SK-N-MC (cell line): Measurements from ENCODE around the gene DCUN1D2.

ENCODE experiments used
- DNase-seq: peaks from one replicate; pipeline ENCODE4 v3.0.0-alpha.2; 2011; ENCODE audit warnings: low read depth, low spot score
- H3K27ac ChIP-seq: fragments of 200-600 bp; sonication (generic); 2 replicates; pipeline ENCODE4 v1.5.1; 2016; ENCODE audit warnings: mixed run types
- H3K36me3 ChIP-seq: fragments of 200-600 bp; sonication (generic); 2 replicates; pipeline ENCODE4 v1.6.1; 2017; ENCODE audit warnings: antibody characterized with exemption, low read length, mixed read lengths; ENCODE audit not compliant: insufficient read depth
- H3K4me3 ChIP-seq: fragments of 200-600 bp; sonication (generic); 2 replicates; pipeline ENCODE4 v1.5.1; 2016
- H3K9ac ChIP-seq: fragments of 200-600 bp; sonication (generic); 2 replicates; pipeline ENCODE4 v1.8.0; 2017; ENCODE audit warnings: mixed run types, mixed read lengths; ENCODE audit not compliant: insufficient read length
- H3K9me3 ChIP-seq: fragments of 200-600 bp; sonication (generic); 2 replicates; pipeline ENCODE4 v1.6.1; 2017; ENCODE audit warnings: low read depth, mild to moderate bottlenecking, antibody characterized with exemption, low read length, moderate library complexity, mixed read lengths
- EZH2 ChIP-seq: fragments of 200-600 bp; sonication (generic); IDR thresholded peaks from one replicate; pipeline ENCODE4 v1.6.1; 2017; ENCODE audit warnings: antibody characterized with exemption
- FOXP2 ChIP-seq: optimal IDR thresholded peaks from 2 replicates; pipeline ENCODE3; 2011; ENCODE audit warnings: mild to moderate bottlenecking, moderate library complexity; ENCODE audit not compliant: insufficient read depth; ENCODE audit errors: extremely low read length, control extremely low read depth
- POLR2AphosphoS5 ChIP-seq: IDR thresholded peaks from 2 replicates; pipeline ENCODE4 v1.6.1; 2012; ENCODE audit warnings: mild to moderate bottlenecking, low read depth, low read length, borderline replicate concordance

The DCUN1D2 gene

DNA sequence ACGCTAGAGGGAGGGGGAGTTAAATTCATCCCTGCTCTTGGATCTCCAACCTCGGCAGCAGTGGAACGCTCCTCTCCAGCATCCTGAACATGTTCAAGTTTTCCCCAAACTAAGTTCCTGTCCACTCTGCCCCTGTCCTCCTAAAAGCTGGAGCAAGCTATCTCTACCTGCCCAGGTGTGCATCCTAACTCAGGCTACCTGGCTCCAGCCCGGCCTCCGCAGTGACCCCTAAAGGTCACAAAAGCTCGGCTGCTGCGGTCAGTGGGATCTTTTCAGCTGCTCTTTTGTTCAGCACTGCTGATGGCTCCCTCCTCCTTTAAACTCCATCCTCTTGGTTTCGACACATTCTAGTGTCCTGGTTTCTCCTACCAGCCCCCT lies 1.4 kb downstream of the DCUN1D2 start:
- DNase-seq, result no peak

DNA sequence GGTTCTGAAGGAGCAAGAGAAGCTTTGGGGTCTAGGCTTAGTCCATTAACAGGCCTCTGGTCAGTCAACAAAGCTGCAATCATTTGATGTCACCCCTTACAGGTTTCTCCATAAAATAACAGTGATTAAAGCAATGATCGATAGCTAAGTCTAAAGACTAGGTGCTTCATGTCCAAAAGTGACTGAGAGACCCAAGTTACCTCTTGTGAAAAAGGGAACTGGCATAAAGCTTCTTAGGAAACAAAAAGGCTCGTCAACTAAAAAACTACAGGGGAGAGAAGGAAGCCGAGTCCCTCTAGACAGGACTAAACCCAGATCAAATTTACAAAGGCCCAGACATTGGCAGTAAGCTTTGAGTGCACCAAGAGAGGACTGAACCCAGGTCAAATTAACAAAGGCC lies 2.2 kb downstream of the DCUN1D2 start:
- H3K4me3 ChIP-seq, result no peak overlapping the region
- no peak overlapping the region for H3K27ac ChIP-seq
- H3K9me3 ChIP-seq, result no peaks in the 10 kb centered on the region
- TF ChIP-seq POLR2AphosphoS5 (no peak), FOXP2 (no peak), EZH2 (no peak)
- DNase-seq, result no peak
- H3K36me3 ChIP-seq, result peaks cover 4% of the 10 kb centered on the region
- H3K9ac ChIP-seq, result peak overlapping the region; percentile 34

More for the DNA sequence above, 1.4 kb downstream of the DCUN1D2 start:
- Histone ChIP-seq H3K36me3 (no peaks in the 10 kb centered on the region; the same call in 1 of the 2 replicates), H3K27ac (no peak overlapping the region), H3K9me3 (no peaks in the 10 kb centered on the region), H3K4me3 (peak overlapping the region; percentile 87), H3K9ac (peak overlapping the region; percentile 80)
- TF ChIP-seq FOXP2, result no peak
- TF ChIP-seq EZH2, result no peak
- no peak for TF ChIP-seq POLR2AphosphoS5

DNA sequence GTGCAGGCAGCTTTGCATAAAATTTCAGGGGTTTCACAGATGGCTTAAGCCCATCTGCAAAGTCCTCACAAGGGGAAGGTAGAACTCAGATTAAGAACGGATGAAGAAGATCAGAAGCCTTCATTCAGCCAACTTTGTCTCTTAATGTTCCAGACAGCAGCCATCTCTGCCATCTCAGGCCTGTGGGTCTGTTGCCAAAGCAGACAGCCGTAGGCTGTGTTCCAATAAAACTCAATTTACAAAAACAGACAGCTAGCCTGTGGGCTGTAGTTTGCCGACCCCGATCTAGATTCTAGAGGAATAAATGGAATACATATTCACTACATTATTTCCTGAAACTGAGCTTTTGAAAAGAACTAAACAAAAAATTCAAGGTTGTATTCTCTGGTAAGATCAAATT lies 3.8 kb downstream of the DCUN1D2 start:
- no peak for DNase-seq
- H3K4me3 ChIP-seq, result no peak overlapping the region
- H3K36me3 ChIP-seq, result peaks cover 4% of the 10 kb centered on the region
- no peak overlapping the region for H3K27ac ChIP-seq
- H3K9ac ChIP-seq, result no peak overlapping the region
- no peaks in the 10 kb centered on the region for H3K9me3 ChIP-seq
- no peak for TF ChIP-seq FOXP2
- no peak for TF ChIP-seq POLR2AphosphoS5
- no peak for TF ChIP-seq EZH2

DNA sequence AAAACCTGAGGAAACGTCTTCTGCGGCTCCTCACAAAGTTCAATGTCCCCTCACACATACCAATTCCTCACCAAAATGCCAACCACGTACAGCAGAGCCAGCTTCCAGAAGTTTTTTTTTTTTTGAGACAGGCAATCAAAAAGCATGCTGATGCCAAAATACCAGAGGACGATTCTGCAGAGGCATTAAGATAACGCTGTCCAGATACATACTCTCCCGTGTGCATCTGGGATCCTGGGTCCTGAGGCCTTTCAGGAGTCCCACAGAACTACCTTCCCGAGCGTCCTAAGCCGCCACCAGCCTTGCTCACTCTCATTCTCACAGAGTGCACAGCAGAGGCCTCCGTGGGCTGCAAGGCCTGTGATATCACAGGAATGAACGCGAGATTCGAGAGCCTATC lies 5.0 kb downstream of the DCUN1D2 start:
- Histone ChIP-seq H3K4me3 (no peak overlapping the region), H3K36me3 (peaks cover 5% of the 10 kb centered on the region), H3K9me3 (no peaks in the 10 kb centered on the region), H3K9ac (no peak overlapping the region), H3K27ac (no peak overlapping the region)
- TF ChIP-seq POLR2AphosphoS5 (no peak), FOXP2 (no peak)
- no peak for DNase-seq

DNA sequence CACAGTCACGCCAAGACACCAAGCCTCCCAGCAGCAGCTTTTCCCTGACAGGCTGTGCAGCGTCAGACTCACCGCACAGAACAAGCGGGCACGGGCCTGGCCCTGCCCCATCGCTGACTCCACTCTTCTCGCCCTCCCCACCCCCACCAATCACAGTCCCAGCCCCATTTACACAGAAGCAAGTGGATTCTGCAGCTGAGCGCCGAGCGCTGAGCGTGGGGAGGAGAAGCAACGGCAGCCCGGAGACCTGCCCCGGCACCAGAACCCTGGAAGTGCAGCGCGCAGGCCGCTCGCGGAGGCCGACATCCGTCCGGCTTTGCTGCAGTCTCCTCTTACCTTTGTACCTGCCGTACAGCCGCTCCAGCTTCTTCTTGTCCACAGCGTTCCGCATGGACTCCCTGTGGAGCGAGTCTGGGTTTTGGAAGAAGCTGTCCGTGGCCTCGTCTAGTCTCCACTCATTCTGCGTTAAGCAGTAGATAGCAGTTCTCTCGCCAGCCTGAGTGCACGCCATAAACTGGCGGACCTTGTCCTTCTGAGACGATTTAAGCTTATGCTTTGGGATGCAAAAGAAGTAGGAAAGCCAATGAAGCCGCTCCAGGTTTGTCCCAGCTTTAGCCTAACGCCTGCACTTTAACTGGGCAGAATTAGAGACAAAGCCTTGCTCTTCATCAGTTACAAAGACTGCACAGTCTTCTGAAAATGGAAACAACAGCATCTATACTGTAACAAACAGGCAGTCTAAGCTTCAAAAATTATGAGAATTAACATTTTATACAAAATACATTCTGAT lies 6.8 kb downstream of the DCUN1D2 start:
- Histone ChIP-seq H3K27ac (no peak overlapping the region), H3K4me3 (no peak overlapping the region), H3K36me3 (peaks cover 23% of the 10 kb centered on the region), H3K9ac (no peak overlapping the region), H3K9me3 (no peaks in the 10 kb centered on the region)
- no peak for DNase-seq
- TF ChIP-seq POLR2AphosphoS5 (no peak), FOXP2 (no peak), EZH2 (no peak)

DNA sequence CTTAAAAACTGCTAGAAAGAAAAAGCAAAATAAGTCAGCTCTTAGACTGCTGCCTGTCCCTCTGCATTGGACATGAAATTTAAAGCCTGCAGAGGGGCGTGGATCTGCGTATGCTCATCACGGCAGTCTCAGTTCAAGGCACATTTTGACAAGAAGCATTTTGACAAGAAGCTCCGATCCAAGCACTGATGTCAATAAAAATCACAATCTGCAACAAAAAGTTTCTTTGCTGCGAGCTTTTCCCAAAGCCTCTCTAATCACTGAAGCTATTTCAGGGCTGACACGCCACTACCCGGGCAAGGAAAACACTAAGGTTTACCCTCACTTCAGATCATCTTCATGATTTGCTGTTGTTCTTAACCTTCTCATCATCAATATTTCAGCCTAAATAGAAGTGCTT lies 7.4 kb downstream of the DCUN1D2 start:
- no peaks in the 10 kb centered on the region for H3K9me3 ChIP-seq
- peaks cover 28% of the 10 kb centered on the region for H3K36me3 ChIP-seq
- no peak overlapping the region for H3K9ac ChIP-seq
- H3K27ac ChIP-seq, result no peak overlapping the region
- no peak for DNase-seq
- TF ChIP-seq FOXP2 (no peak), EZH2 (no peak), POLR2AphosphoS5 (no peak)
- no peak overlapping the region for H3K4me3 ChIP-seq

DNA sequence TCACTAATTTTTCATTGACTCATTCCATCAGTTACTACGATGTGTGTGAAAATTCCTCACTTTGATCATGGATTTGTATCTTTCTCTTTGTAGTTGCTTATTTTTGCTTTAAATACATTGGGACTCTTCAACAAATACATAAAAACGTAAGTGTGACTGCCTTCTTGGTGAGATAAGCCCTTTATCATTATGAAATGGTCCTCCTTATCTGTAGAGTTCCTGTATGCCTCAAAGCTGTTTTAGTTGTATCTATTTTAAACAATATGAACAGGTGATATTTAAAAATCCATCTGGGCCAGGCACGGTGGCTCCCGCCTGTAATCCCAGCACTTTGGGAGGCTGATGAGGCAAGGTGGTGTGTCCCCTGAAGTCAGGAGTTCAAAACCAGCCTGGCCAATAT lies 11.3 kb downstream of the DCUN1D2 start:
- H3K36me3 ChIP-seq, result peaks cover 56% of the 10 kb centered on the region
- H3K27ac ChIP-seq, result no peak overlapping the region
- no peaks in the 10 kb centered on the region for H3K9me3 ChIP-seq
- TF ChIP-seq EZH2 (no peak), POLR2AphosphoS5 (no peak), FOXP2 (no peak)
- DNase-seq, result no peak
- no peak overlapping the region for H3K4me3 ChIP-seq
- no peak overlapping the region for H3K9ac ChIP-seq

DNA sequence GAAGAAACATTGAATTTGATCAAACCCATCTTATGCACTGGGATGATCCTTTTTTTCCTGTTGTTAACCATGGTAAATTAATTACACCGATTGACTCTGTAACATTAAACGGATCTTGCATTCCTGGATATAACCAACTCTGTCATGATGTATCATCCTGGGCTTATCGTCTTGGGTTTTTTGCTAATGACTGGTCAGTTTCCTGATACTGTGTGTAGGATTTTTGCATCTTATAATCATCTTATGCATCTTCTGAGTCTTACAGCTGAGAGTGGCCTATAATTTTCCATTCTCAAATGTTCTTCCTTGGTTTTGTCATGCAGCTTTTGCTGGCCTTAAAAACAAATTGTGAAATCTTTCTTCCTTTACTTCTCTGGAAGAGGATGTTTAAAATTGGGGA lies 12.8 kb downstream of the DCUN1D2 start:
- H3K27ac ChIP-seq, result no peak overlapping the region
- no peaks in the 10 kb centered on the region for H3K9me3 ChIP-seq
- H3K9ac ChIP-seq, result no peak overlapping the region
- H3K4me3 ChIP-seq, result no peak overlapping the region
- TF ChIP-seq POLR2AphosphoS5 (no peak), EZH2 (no peak), FOXP2 (no peak)
- DNase-seq, result no peak
- H3K36me3 ChIP-seq, result peaks cover 52% of the 10 kb centered on the region

DNA sequence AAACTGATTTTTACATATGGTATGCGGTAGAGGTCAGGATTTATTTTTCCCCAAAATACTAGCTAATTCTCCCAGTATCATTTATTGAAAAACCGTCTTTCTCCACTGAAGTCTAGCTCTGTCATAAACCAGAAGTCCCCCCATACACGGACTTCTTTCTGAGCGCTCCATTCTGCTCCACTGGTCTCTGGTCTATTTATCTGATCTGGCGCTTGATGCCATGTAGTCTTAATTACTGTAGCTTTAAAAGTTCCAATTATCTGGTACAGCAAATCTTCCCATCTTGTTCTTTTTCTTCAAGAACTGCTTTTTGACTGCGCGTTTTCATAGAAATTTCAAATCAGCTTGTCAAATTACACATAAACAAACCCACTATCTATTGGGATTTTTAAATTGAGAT lies 13.7 kb downstream of the DCUN1D2 start:
- Histone ChIP-seq H3K9ac (no peak overlapping the region), H3K27ac (no peak overlapping the region), H3K36me3 (peaks cover 52% of the 10 kb centered on the region), H3K9me3 (no peaks in the 10 kb centered on the region), H3K4me3 (no peak overlapping the region)
- TF ChIP-seq EZH2 (no peak), FOXP2 (no peak), POLR2AphosphoS5 (no peak)
- no peak for DNase-seq
